ENCODE data around the gene HEXB. TPM values are rescaled to one million over a fixed set of nuclear protein-coding genes. Genes with fewer than 3 reads are reported as not detected.
A peak's percentile ranks its signal among the peaks of the same experiment; 100 is the strongest.
"Not testable (repeated sequence)": the region's sequence is repeated elsewhere in the genome, so short reads cannot be mapped to it uniquely, and the experiment has no call there.

Gene HEXB
- total RNA-seq, 1 experiment from 2014 or later: 125 TPM

- no peak for DNase-seq (ENCODE audit: low read depth)
Measured at GRCh38 chr5:74659172-74659571, 25.9 kb upstream of the HEXB start.

- DNase-seq (ENCODE audit: low read depth): no peak
Measured at GRCh38 chr5:74660140-74660539, 24.9 kb upstream of the HEXB start.

- no peak for DNase-seq (ENCODE audit: low read depth)
Measured at GRCh38 chr5:74660873-74661272, 24.2 kb upstream of the HEXB start.

- no peak for DNase-seq (ENCODE audit: low read depth)
Measured at GRCh38 chr5:74664551-74664950, 20.5 kb upstream of the HEXB start.

GRCh38 chr5:74665273-74665672 is 19.8 kb upstream of the HEXB start:
- no peak for DNase-seq (ENCODE audit: low read depth)

- DNase-seq (ENCODE audit: low read depth): no peak
Measured at GRCh38 chr5:74665816-74666215, 19.2 kb upstream of the HEXB start.

GRCh38 chr5:74667396-74667795 is 17.6 kb upstream of the HEXB start:
- no peak for DNase-seq (ENCODE audit: low read depth)

GRCh38 chr5:74669821-74670220 is 15.2 kb upstream of the HEXB start:
- no peak for DNase-seq (ENCODE audit: low read depth)

GRCh38 chr5:74670396-74671038 is 14.5 kb upstream of the HEXB start:
- no peak for DNase-seq (ENCODE audit: low read depth)

GRCh38 chr5:74672215-74672877 is 12.7 kb upstream of the HEXB start:
- no peak for DNase-seq (ENCODE audit: low read depth)

GRCh38 chr5:74673011-74673790 is 11.8 kb upstream of the HEXB start:
- DNase-seq (ENCODE audit: low read depth): peak; percentile 17

- DNase-seq (ENCODE audit: low read depth): not testable (repeated sequence)
Measured at GRCh38 chr5:74676466-74676865, 8.6 kb upstream of the HEXB start.

GRCh38 chr5:74678123-74678522 is 6.9 kb upstream of the HEXB start:
- DNase-seq (ENCODE audit: low read depth): not testable (repeated sequence)

- not testable (repeated sequence) for DNase-seq (ENCODE audit: low read depth)
Measured at GRCh38 chr5:74679300-74679699, 5.7 kb upstream of the HEXB start.

- DNase-seq (ENCODE audit: low read depth): no peak
Measured at GRCh38 chr5:74679966-74680365, 5.1 kb upstream of the HEXB start.

- DNase-seq (ENCODE audit: low read depth): peak; percentile 31
Measured at GRCh38 chr5:74685979-74686631, 1.1 kb downstream of the HEXB start.

- no peak for DNase-seq (ENCODE audit: low read depth)
Measured at GRCh38 chr5:74686962-74687751, 2.1 kb downstream of the HEXB start.

GRCh38 chr5:74693191-74693590 is 8.2 kb downstream of the HEXB start:
- no peak for DNase-seq (ENCODE audit: low read depth)

GRCh38 chr5:74717596-74717995 is 32.6 kb downstream of the HEXB start:
- DNase-seq (ENCODE audit: low read depth): no peak

- no peak for DNase-seq (ENCODE audit: low read depth)
Measured at GRCh38 chr5:74722271-74722670, 37.2 kb downstream of the HEXB start.

- no peak for DNase-seq (ENCODE audit: low read depth)
Measured at GRCh38 chr5:74725331-74725730, 40.3 kb downstream of the HEXB start.

GRCh38 chr5:74736759-74737158 is 51.7 kb downstream of the HEXB start:
- DNase-seq (ENCODE audit: low read depth): no peak
